ENCODE data around the gene NDRG3.
"Not testable (repeated sequence)": the region's sequence is repeated elsewhere in the genome, so short reads cannot be mapped to it uniquely, and the experiment has no call there.

The NDRG3 gene

DNA sequence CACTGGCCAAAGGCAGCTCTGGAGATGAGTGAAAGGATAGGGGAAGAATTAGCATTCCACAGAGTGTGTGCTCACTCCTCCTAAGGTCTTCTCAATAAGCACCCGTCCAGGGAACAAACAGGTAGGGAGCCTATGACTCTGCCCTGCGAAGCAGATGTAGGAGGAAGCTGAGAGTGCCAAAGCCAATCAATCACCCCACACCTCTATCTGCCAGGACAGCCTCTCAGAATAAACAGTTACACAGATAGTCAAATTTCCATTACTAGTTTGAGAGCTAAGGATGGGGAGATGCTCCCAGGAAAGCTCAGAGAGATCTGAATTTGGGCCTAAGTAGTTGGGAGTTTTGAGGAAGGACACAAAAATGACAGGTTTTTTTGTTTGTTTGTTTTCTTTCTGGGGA is 59.4 kb downstream of the NDRG3 start:
- TF ChIP-seq CTCF (IDR thresholded peaks at IDR 0.05; ENCODE audit: low read length, missing control alignments) = no peak
- no peak overlapping the region for H3K4me3 ChIP-seq (replicated peaks; ENCODE audit: low read depth, low read length)
- DNase-seq (ENCODE audit: low read depth) = no peak

DNA sequence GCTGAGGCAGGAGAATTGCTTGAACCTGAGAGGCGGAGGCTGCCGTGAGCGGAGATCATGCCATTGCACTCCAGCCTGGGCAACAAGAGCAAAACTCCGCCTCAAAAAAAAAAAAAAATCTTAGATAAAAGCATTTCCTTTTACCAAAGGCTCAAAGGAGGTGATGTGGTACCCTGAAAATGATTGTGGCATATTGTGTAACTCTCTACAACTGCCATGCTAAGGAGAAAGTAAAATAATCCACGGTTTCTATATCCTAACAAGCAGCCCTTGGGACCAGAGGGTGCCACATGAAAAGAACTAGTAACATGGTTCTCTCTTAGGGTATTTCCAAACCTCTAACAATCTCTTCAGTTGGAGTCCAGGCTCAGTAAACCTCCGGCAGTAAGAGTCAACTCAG is 61.1 kb downstream of the NDRG3 start:
- DNase-seq (ENCODE audit: low read depth) = no peak
- TF ChIP-seq CTCF (IDR thresholded peaks at IDR 0.05; ENCODE audit: low read length, missing control alignments) = no peak
- H3K4me3 ChIP-seq (replicated peaks; ENCODE audit: low read depth, low read length) = no peak overlapping the region

- TF ChIP-seq CTCF (IDR thresholded peaks at IDR 0.05; ENCODE audit: low read length, missing control alignments) = no peak
- no peak for DNase-seq (ENCODE audit: low read depth)
Measured at GRCh38 chr20:36682311-36682710, 63.6 kb downstream of the NDRG3 start.

GRCh38 chr20:36677422-36677771 is 68.5 kb downstream of the NDRG3 start:
- DNase-seq (ENCODE audit: low read depth) = no peak
- TF ChIP-seq CTCF (IDR thresholded peaks at IDR 0.05; ENCODE audit: low read length, missing control alignments) = no peak
- H3K4me3 ChIP-seq (replicated peaks; ENCODE audit: low read depth, low read length) = no peak overlapping the region

More at GRCh38 chr20:36682311-36682710, 63.6 kb downstream of the NDRG3 start:
- H3K4me3 ChIP-seq (replicated peaks; ENCODE audit: low read depth, low read length) = no peak overlapping the region

DNA sequence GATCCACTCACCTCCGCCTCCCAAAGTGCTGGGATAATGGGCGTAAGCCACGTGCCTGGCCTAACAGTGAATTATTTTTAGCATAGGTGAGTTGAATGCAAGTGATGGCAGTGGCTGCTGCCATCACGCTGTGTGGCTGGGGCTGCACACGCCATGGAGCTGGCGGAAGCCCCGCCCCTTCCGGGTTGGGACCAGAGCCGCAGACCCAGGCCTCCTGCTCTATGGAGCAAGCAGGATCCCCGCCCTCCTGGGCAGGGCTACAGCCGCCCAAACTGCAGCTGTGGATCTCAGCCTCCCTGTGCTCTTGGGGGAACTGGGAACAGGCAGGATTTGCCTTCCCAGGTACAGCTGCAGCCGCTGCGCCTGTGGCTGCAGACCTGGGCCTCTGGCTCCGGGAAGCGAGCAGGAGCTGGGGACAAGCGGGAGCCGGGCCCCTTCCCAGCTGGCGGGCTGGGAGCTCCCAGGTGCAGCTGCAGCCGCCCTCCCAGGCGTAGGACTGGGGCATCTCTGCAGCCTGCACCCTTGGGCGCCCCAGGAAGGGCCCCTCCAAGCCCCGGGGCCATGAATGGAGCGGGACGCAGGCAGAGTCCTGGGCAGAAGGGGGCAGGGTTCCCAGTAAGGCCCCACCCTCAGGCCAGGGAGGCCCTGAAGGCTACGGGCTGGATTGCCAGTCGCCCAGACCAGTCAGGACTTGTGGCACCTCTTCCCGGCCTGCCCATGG is 69.0 kb downstream of the NDRG3 start:
- no peak for DNase-seq (ENCODE audit: low read depth)
- no peak for TF ChIP-seq CTCF (IDR thresholded peaks at IDR 0.05; ENCODE audit: low read length, missing control alignments)
- no peak overlapping the region for H3K4me3 ChIP-seq (replicated peaks; ENCODE audit: low read depth, low read length)

GRCh38 chr20:36675545-36675944 is 70.3 kb downstream of the NDRG3 start:
- DNase-seq (ENCODE audit: low read depth); H3K4me3 ChIP-seq (replicated peaks; ENCODE audit: low read depth, low read length): not testable (repeated sequence)

DNA sequence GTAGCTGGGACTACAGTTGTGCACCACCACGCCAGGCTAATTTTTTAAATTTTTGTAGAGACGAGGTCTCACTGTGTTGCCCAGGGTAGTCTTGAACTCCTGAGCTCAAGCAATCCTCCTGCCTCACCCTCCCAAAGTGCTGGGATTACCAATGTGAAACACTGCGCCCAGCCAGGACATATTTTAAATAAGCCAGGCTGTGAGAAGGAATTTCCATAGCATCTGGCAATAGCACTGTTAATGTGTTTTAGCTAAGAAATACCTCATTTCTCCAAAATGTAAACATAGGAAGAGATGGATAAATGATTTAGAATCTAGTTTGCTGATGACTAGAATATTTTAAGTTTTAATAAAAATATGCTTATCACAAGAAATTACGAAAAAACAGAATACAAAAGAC is 72.9 kb downstream of the NDRG3 start:
- no peak for DNase-seq (ENCODE audit: low read depth)
- no peak overlapping the region for H3K4me3 ChIP-seq (replicated peaks; ENCODE audit: low read depth, low read length)
- no peak for TF ChIP-seq CTCF (IDR thresholded peaks at IDR 0.05; ENCODE audit: low read length, missing control alignments)

All from fibroblast of pulmonary artery (primary cell).